Endodermal cell (in vitro differentiated cells): ENCODE results near the gene ANKRD27. TPM values are rescaled to one million over a fixed set of nuclear protein-coding genes. Genes with fewer than 3 reads are reported as not detected.

Experiments used
- DNase-seq: peaks from one replicate; pipeline ENCODE4 v3.0.0-alpha.2; 2017
- H3K27ac ChIP-seq: 2 replicates; pipeline ENCODE4 v1.5.1; 2013; ENCODE audit warnings: mild to moderate bottlenecking, low read depth, low read length, moderate library complexity
- H3K27me3 ChIP-seq: 2 replicates; pipeline ENCODE4 v1.6.1; 2013; ENCODE audit warnings: mild to moderate bottlenecking, low read length, moderate library complexity; ENCODE audit not compliant: insufficient read depth, control insufficient read depth, poor library complexity, severe bottlenecking
- H3K36me3 ChIP-seq: 2 replicates; pipeline ENCODE4 v1.7.0; 2013; ENCODE audit warnings: mild to moderate bottlenecking, low read length, moderate library complexity; ENCODE audit not compliant: control insufficient read depth, insufficient read depth
- H3K4me1 ChIP-seq: one replicate; pipeline ENCODE4 v1.7.0; 2013; ENCODE audit warnings: low read length; ENCODE audit not compliant: control insufficient read depth, insufficient read depth
- H3K4me3 ChIP-seq: 2 replicates; pipeline ENCODE4 v1.5.1; 2013; ENCODE audit warnings: mild to moderate bottlenecking, low read length, moderate library complexity
- H3K9ac ChIP-seq: 2 replicates; pipeline ENCODE4 v1.6.1; 2013; ENCODE audit warnings: mild to moderate bottlenecking, low read length, moderate library complexity; ENCODE audit not compliant: poor library complexity, severe bottlenecking; ENCODE audit errors: extremely low read depth
- H3K9me3 ChIP-seq: 2 replicates; pipeline ENCODE4 v1.6.1; 2013; ENCODE audit warnings: mild to moderate bottlenecking, low read length, moderate library complexity; ENCODE audit not compliant: control insufficient read depth
- H3K27ac Mint-ChIP-seq: 2 replicates; pipeline ENCODE4 v1.8.0; 2020; ENCODE audit warnings: mixed read lengths
- H3K27me3 Mint-ChIP-seq: 2 replicates; pipeline ENCODE4 v1.8.0; 2021; ENCODE audit warnings: mild to moderate bottlenecking, mixed read lengths; ENCODE audit not compliant: insufficient read depth
- H3K36me3 Mint-ChIP-seq: 2 replicates; pipeline ENCODE4 v1.8.0; 2020; ENCODE audit warnings: low read depth, mixed read lengths
- H3K4me1 Mint-ChIP-seq: 2 replicates; pipeline ENCODE4 v1.8.0; 2020; ENCODE audit warnings: mixed read lengths
- H3K4me3 Mint-ChIP-seq: 2 replicates; pipeline ENCODE4 v1.8.0; 2020; ENCODE audit warnings: mild to moderate bottlenecking, moderate library complexity, mixed read lengths
- H3K9me3 Mint-ChIP-seq: 2 replicates; pipeline ENCODE4 v1.8.0; 2020; ENCODE audit warnings: mild to moderate bottlenecking, mixed read lengths
- CTCF ChIP-seq: fragments of 200-600 bp; sonication (generic); conservative IDR thresholded peaks from 2 replicates; pipeline ENCODE4 v1.5.0; 2021; ENCODE audit warnings: antibody characterized with exemption, mild to moderate bottlenecking
- WGBS, 2 experiments: methylation state at CpG; one replicate each; pipeline versions ENCODE4 v1.1.5 to v1.1.7; 2013; ENCODE audit warnings: missing lambda C conversion rate in 2 of 2, mixed read lengths in 1 of 2; ENCODE audit not compliant: insufficient coverage in 1 of 2, insufficient read length in 1 of 2; 5-methylcytosine and 5-hydroxymethylcytosine counted together
- total RNA-seq, 2 donors: library from RNA; stranded (reverse); fragmentation: NEBNext Ultra II Directional in 1 of 2; extraction: Animal tissue kit (Norgen Biotek cat#: 25700) in 1 of 2; gene quantifications; 2 replicates in 1 of 2; 3 replicates in 1 of 2; pipeline ENCODE4 v1.2.1, GENCODE V29; 2021

The ANKRD27 gene
- total RNA-seq, 2 donors from 2014 or later, result 35.1 to 35.9 TPM

GRCh38 chr19:32650671-32651070 is 24.3 kb downstream of the ANKRD27 start:
- Mint-ChIP-seq H3K27me3 (no peaks in the 10 kb centered on the region), H3K4me1 (peaks cover 4% of the 10 kb centered on the region), H3K36me3 (peaks cover 49% of the 10 kb centered on the region), H3K4me3 (no peak overlapping the region), H3K9me3 (no peaks in the 10 kb centered on the region), H3K27ac (no peak overlapping the region)
- DNase-seq, result no peak
- Histone ChIP-seq H3K27ac (no peak overlapping the region), H3K9ac (no peak overlapping the region), H3K4me3 (no peak overlapping the region), H3K36me3 (peaks cover 42% of the 10 kb centered on the region), H3K4me1 (no peaks in the 10 kb centered on the region), H3K27me3 (no peaks in the 10 kb centered on the region), H3K9me3 (no peaks in the 10 kb centered on the region)
- TF ChIP-seq CTCF, result no peak
- 97 to 100% methylated on average over 1 to 4 of the region's 5 CpGs for WGBS, 2 experiments

- no peaks in the 10 kb centered on the region for H3K9me3 Mint-ChIP-seq
- no peak overlapping the region for H3K27ac ChIP-seq
- no peaks in the 10 kb centered on the region for H3K27me3 ChIP-seq
- H3K4me3 Mint-ChIP-seq, result no peak overlapping the region
- H3K9ac ChIP-seq, result no peak overlapping the region
- H3K4me1 Mint-ChIP-seq, result peaks cover 4% of the 10 kb centered on the region
- no peak for TF ChIP-seq CTCF
- no peak for DNase-seq
- H3K4me1 ChIP-seq, result no peaks in the 10 kb centered on the region
- peaks cover 37% of the 10 kb centered on the region for H3K36me3 ChIP-seq
- no peaks in the 10 kb centered on the region for H3K9me3 ChIP-seq
- H3K4me3 ChIP-seq, result no peak overlapping the region
- H3K27ac Mint-ChIP-seq, result no peak overlapping the region
- 92 to 100% methylated on average over 1 to 11 of the region's 11 CpGs for WGBS, 2 experiments
- H3K36me3 Mint-ChIP-seq, result peaks cover 41% of the 10 kb centered on the region
- no peaks in the 10 kb centered on the region for H3K27me3 Mint-ChIP-seq
These were observed 25.2 kb downstream of the ANKRD27 start for GRCh38 chr19:32649751-32650150.

DNA sequence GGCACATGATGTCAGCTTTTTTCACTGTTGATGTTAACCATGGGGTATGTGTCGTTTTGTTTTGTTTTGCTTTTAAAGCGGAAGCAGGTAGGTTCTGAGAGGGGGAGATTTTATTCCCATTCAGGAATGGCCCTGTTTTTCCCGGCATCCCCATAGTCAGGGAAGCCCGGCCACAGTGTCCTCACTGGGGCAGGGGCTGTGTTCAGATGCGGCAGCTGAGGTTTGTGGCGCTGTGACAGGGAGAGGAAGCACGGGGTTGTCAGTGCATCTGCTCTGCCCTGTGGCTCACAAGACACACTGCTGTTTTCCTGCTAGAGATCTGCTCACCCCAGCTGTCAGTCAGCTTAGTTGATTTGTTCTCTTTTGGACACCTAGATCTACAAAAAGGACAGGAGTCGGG is 27.6 kb downstream of the ANKRD27 start:
- H3K4me3 ChIP-seq, result no peak overlapping the region
- H3K9me3 ChIP-seq, result no peaks in the 10 kb centered on the region
- H3K9ac ChIP-seq, result no peak overlapping the region
- no peaks in the 10 kb centered on the region for H3K9me3 Mint-ChIP-seq
- H3K27ac Mint-ChIP-seq, result no peak overlapping the region
- no peaks in the 10 kb centered on the region for H3K4me1 ChIP-seq
- H3K4me3 Mint-ChIP-seq, result no peak overlapping the region
- no peak for TF ChIP-seq CTCF
- H3K27me3 ChIP-seq, result no peaks in the 10 kb centered on the region
- H3K36me3 ChIP-seq, result peaks cover 55% of the 10 kb centered on the region
- peaks cover 4% of the 10 kb centered on the region for H3K4me1 Mint-ChIP-seq
- WGBS, 2 experiments, result 93 to 95% methylated on average over 4 to 8 of the region's 8 CpGs
- H3K27me3 Mint-ChIP-seq, result no peaks in the 10 kb centered on the region
- H3K27ac ChIP-seq, result no peak overlapping the region
- H3K36me3 Mint-ChIP-seq, result peaks cover 51% of the 10 kb centered on the region
- DNase-seq, result no peak
